SK-N-SH (cell line): ENCODE measurements around the gene NOL4L. TPM values are rescaled to one million over a fixed set of nuclear protein-coding genes. Genes with fewer than 3 reads are reported as not detected.

Experiments used
- CTCF ChIA-PET: fragments of 300-600, 350-600 bp; formaldehyde crosslinking; extraction: SDS; loops from one replicate; lab custom pipeline; 2021; lab: Yijun Ruan, JAX
- POLR2A ChIA-PET: fragments of 350-600 bp; sonication (Branson Sonifier 250); formaldehyde crosslinking; extraction: SDS; loops from one replicate; lab custom pipeline; 2020; ENCODE audit warnings: antibody characterized with exemption, inconsistent platforms; lab: Yijun Ruan, JAX
- DNase-seq: peaks from one replicate; pipeline ENCODE4 v3.0.0; 2012
- H2AFZ ChIP-seq: fragments of 200-600 bp; sonication (generic); 2 replicates; pipeline ENCODE4 v1.8.1; 2016; ENCODE audit warnings: antibody characterized with exemption, mild to moderate bottlenecking, low read depth
- H3F3A ChIP-seq: fragments of 200-600 bp; sonication (generic); replicated peaks from 2 replicates; pipeline ENCODE3; 2016; ENCODE audit warnings: antibody characterized with exemption, mild to moderate bottlenecking; ENCODE audit not compliant: insufficient read depth
- H3K27ac ChIP-seq, 2 experiments: fragments of 200-500 bp in 1 of 2; fragments of 200-600 bp in 1 of 2; sonication (Bioruptor generic) in 1 of 2; sonication (generic), shearing (Covaris generic) in 1 of 2; 2 replicates each; pipeline versions ENCODE4 v1.5.1 to v1.6.1; 2014 to 2016; ENCODE audit warnings: low read depth in 2 of 2, inconsistent platforms in 1 of 2, low read length in 1 of 2, mild to moderate bottlenecking in 1 of 2, mixed read lengths in 1 of 2
- H3K27me3 ChIP-seq: fragments of 200-600 bp; sonication (generic), shearing (Covaris generic); 2 replicates; pipeline ENCODE4 v1.6.1; 2016; ENCODE audit warnings: mixed run types; ENCODE audit not compliant: insufficient read depth
- H3K36me3 ChIP-seq, 2 experiments: fragments of 200-500 bp in 1 of 2; fragments of 200-600 bp in 1 of 2; sonication (Bioruptor generic) in 1 of 2; sonication (generic) in 1 of 2; replicated peaks in 1 of 2; 2 replicates each; pipeline versions ENCODE3 to v1.5.1; 2014 to 2016; ENCODE audit warnings: low read length in 1 of 2, mild to moderate bottlenecking in 1 of 2; ENCODE audit not compliant: insufficient read depth in 2 of 2, control insufficient read depth in 1 of 2
- H3K4me1 ChIP-seq, 2 experiments: fragments of 200-500 bp in 1 of 2; fragments of 200-600 bp in 1 of 2; sonication (Bioruptor generic) in 1 of 2; sonication (generic), shearing (Covaris generic) in 1 of 2; 2 replicates each; pipeline versions ENCODE4 v1.5.1 to v1.6.1; 2014 to 2016; ENCODE audit warnings: low read depth in 1 of 2, low read length in 1 of 2, mixed run types in 1 of 2; ENCODE audit not compliant: insufficient read depth in 2 of 2, control insufficient read depth in 1 of 2
- H3K4me2 ChIP-seq: fragments of 200-600 bp; sonication (generic), shearing (Covaris generic); 2 replicates; pipeline ENCODE4 v1.6.1; 2017; ENCODE audit warnings: mixed run types
- H3K4me3 ChIP-seq, 2 experiments: fragments of 200-500 bp in 1 of 2; fragments of 200-600 bp in 1 of 2; sonication (Bioruptor generic) in 1 of 2; sonication (generic), shearing (Covaris generic) in 1 of 2; 2 replicates each; pipeline versions ENCODE4 v1.5.1 to v1.8.1; 2014 to 2016; ENCODE audit warnings: low read depth in 2 of 2, inconsistent platforms in 1 of 2, low read length in 1 of 2, mild to moderate bottlenecking in 1 of 2, mixed read lengths in 1 of 2, moderate library complexity in 1 of 2
- H3K79me2 ChIP-seq: fragments of 200-600 bp; sonication (generic); 2 replicates; pipeline ENCODE4 v1.8.1; 2017; ENCODE audit warnings: mild to moderate bottlenecking; ENCODE audit not compliant: insufficient read depth
- H3K9ac ChIP-seq: fragments of 200-600 bp; sonication (generic); 2 replicates; pipeline ENCODE4 v1.6.1; 2017; ENCODE audit warnings: mixed run types
- H3K9me2 ChIP-seq: fragments of 200-600 bp; sonication (generic); 2 replicates; pipeline ENCODE4 v1.6.1; 2017; ENCODE audit warnings: mixed run types
- H3K9me3 ChIP-seq: fragments of 200-600 bp; sonication (generic); 2 replicates; pipeline ENCODE4 v1.6.1; 2017; ENCODE audit warnings: mixed run types, mild to moderate bottlenecking, moderate library complexity
- H4K20me1 ChIP-seq: fragments of 200-600 bp; sonication (generic); 2 replicates; pipeline ENCODE4 v1.6.1; 2017; ENCODE audit warnings: mild to moderate bottlenecking, mixed run types; ENCODE audit not compliant: insufficient read depth
- EP300 ChIP-seq, 2 experiments: IDR thresholded peaks; 2 replicates each; pipeline versions ENCODE4 v1.4.0 to v1.6.1; 2012; ENCODE audit warnings: borderline replicate concordance in 1 of 2, low read depth in 1 of 2, low read length in 1 of 2
- EZH2phosphoT487 ChIP-seq: fragments of 200-600 bp; sonication (generic); IDR thresholded peaks from 2 replicates; pipeline ENCODE4 v1.6.1; 2017; ENCODE audit warnings: low read depth, mixed run types, mild to moderate bottlenecking, antibody characterized with exemption, moderate library complexity, borderline replicate concordance
- JUND ChIP-seq: IDR thresholded peaks from 2 replicates; pipeline ENCODE4 v1.4.0; 2012
- MEF2A ChIP-seq: IDR thresholded peaks from 2 replicates; pipeline ENCODE4 v1.4.0; 2012; ENCODE audit warnings: low read depth, borderline replicate concordance
- MXI1 ChIP-seq: IDR thresholded peaks from 2 replicates; pipeline ENCODE4 v1.6.1; 2012; ENCODE audit warnings: mild to moderate bottlenecking, low read depth, low read length, improper control_type of control experiment
- NRF1 ChIP-seq: IDR thresholded peaks from 2 replicates; pipeline ENCODE4 v1.6.1; 2012; ENCODE audit warnings: low read depth, mild to moderate bottlenecking, low read length
- POLR2AphosphoS5 ChIP-seq: IDR thresholded peaks from 2 replicates; pipeline ENCODE4 v1.6.1; 2012; ENCODE audit warnings: low read depth, low read length
- RAD21 ChIP-seq: IDR thresholded peaks from 2 replicates; pipeline ENCODE4 v1.6.1; 2012; ENCODE audit warnings: mild to moderate bottlenecking, low read length
- RCOR1 ChIP-seq: fragments of 150-350 bp; IDR thresholded peaks from 2 replicates; pipeline ENCODE4 v1.6.1; 2017; ENCODE audit warnings: antibody characterized with exemption, low read length
- RXRA ChIP-seq: IDR thresholded peaks from 2 replicates; pipeline ENCODE4 v1.4.0; 2012; ENCODE audit warnings: low read depth, mild to moderate bottlenecking, borderline replicate concordance
- TCF12 ChIP-seq: IDR thresholded peaks from 2 replicates; pipeline ENCODE4 v1.4.0; 2012
- YY1 ChIP-seq: IDR thresholded peaks from 2 replicates; pipeline ENCODE4 v1.4.0; 2012; ENCODE audit warnings: low read depth, mild to moderate bottlenecking
- WGBS: methylation state at CpG from one replicate; pipeline ENCODE4 v1.1.6; 2017; ENCODE audit warnings: low lambda C conversion rate; 5-methylcytosine and 5-hydroxymethylcytosine counted together
- polyA plus RNA-seq, 3 experiments: library from polyadenylated mRNA; depleted of rRNA; stranded (reverse); fragments of >200 nt; gene quantifications; 2 replicates each; pipeline ENCODE4 v1.2.3, GENCODE V29; 2012
- TF ChIP-seq, protein P1 (sequence below): IDR thresholded peaks from 2 replicates; pipeline ENCODE4 v1.6.1; 2012; ENCODE audit warnings: mild to moderate bottlenecking, low read depth, low read length, moderate library complexity
- TF ChIP-seq, protein P2 (sequence below): IDR thresholded peaks from 2 replicates; pipeline ENCODE4 v1.4.0; 2012; ENCODE audit warnings: low read depth, borderline replicate concordance
- TF ChIP-seq, protein P3 (sequence below): fragments of 150-350 bp; IDR thresholded peaks from 2 replicates; pipeline ENCODE4 v1.6.1; 2016; ENCODE audit warnings: mild to moderate bottlenecking, low read depth, low read length
- TF ChIP-seq, protein P4 (sequence below): IDR thresholded peaks from 2 replicates; pipeline ENCODE4; 2012
- TF ChIP-seq, protein P5 (sequence below): fragments of 150-350 bp; IDR thresholded peaks from 2 replicates; pipeline ENCODE4 v1.6.1; 2017; ENCODE audit warnings: antibody characterized with exemption, low read length, low read depth, borderline replicate concordance

Gene NOL4L
- polyA plus RNA-seq, 1 of the 3 experiments (the other 2 are of a cell fraction) = 14.3 TPM

DNA sequence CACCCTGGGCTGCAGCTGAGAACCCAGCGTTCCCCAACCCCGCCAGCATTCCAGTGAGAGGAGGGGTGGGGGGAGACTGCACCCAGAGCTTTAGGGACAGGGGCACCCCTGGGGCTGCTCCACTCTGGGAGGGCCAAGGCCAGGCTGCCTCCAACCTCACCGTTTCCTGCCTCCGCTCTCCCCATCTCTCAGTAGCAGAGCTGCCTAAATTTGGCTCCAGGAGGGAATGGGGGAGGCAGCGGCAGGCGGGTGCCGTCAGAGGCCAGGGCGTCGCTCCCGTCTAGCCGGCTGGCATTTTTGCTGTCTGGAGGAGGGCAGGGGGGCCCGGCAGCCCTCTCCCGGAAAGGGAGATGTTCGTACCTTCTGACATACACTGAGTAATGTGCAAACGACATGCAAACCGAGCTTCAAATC lies 46.6 kb downstream of the NOL4L start:
- Histone ChIP-seq H3K36me3 (no peaks in the 10 kb centered on the region), H3K9me3 (no peaks in the 10 kb centered on the region), H3F3A (no peaks in the 10 kb centered on the region), H3K9me2 (no peaks in the 10 kb centered on the region), H3K9ac (no peak overlapping the region), H3K4me1 (peaks cover 0 to 48% of the 10 kb centered on the region in 2 experiments; a peak in 1 of 4 replicates), H3K4me3 (no peak overlapping the region), H3K4me2 (no peak overlapping the region), H3K27me3 (no peaks in the 10 kb centered on the region; the same call in 1 of the 2 replicates), H3K79me2 (no peaks in the 10 kb centered on the region), H2AFZ (no peak overlapping the region), H4K20me1 (no peaks in the 10 kb centered on the region), H3K27ac (peak overlapping the region in 1 of 2 experiments; percentile 65; a peak in 2 of 4 replicates)
- POLR2A ChIA-PET = no interaction called here
- no peak for DNase-seq
- CTCF ChIA-PET = interaction anchor here (1.0 to 5.6 kb wide), 2 partner anchors 16 kb away, joined by 3 to 30 read pairs; no protein-coding TSS in a partner anchor
- no peak for TF ChIP-seq EZH2phosphoT487
- no peak for TF ChIP-seq EP300 (IDR thresholded peaks at IDR 0.05; ENCODE audit: borderline replicate concordance in 1 of 2, low read depth in 1 of 2, low read length in 1 of 2)
- TF ChIP-seq RAD21 = no peak
- no peak for TF ChIP-seq MEF2A
- TF ChIP-seq NRF1 = no peak
- TF ChIP-seq, protein P1, sequence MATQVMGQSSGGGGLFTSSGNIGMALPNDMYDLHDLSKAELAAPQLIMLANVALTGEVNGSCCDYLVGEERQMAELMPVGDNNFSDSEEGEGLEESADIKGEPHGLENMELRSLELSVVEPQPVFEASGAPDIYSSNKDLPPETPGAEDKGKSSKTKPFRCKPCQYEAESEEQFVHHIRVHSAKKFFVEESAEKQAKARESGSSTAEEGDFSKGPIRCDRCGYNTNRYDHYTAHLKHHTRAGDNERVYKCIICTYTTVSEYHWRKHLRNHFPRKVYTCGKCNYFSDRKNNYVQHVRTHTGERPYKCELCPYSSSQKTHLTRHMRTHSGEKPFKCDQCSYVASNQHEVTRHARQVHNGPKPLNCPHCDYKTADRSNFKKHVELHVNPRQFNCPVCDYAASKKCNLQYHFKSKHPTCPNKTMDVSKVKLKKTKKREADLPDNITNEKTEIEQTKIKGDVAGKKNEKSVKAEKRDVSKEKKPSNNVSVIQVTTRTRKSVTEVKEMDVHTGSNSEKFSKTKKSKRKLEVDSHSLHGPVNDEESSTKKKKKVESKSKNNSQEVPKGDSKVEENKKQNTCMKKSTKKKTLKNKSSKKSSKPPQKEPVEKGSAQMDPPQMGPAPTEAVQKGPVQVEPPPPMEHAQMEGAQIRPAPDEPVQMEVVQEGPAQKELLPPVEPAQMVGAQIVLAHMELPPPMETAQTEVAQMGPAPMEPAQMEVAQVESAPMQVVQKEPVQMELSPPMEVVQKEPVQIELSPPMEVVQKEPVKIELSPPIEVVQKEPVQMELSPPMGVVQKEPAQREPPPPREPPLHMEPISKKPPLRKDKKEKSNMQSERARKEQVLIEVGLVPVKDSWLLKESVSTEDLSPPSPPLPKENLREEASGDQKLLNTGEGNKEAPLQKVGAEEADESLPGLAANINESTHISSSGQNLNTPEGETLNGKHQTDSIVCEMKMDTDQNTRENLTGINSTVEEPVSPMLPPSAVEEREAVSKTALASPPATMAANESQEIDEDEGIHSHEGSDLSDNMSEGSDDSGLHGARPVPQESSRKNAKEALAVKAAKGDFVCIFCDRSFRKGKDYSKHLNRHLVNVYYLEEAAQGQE = no peak
- TF ChIP-seq, protein P2, sequence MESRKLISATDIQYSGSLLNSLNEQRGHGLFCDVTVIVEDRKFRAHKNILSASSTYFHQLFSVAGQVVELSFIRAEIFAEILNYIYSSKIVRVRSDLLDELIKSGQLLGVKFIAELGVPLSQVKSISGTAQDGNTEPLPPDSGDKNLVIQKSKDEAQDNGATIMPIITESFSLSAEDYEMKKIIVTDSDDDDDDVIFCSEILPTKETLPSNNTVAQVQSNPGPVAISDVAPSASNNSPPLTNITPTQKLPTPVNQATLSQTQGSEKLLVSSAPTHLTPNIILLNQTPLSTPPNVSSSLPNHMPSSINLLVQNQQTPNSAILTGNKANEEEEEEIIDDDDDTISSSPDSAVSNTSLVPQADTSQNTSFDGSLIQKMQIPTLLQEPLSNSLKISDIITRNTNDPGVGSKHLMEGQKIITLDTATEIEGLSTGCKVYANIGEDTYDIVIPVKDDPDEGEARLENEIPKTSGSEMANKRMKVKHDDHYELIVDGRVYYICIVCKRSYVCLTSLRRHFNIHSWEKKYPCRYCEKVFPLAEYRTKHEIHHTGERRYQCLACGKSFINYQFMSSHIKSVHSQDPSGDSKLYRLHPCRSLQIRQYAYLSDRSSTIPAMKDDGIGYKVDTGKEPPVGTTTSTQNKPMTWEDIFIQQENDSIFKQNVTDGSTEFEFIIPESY = no peak
- no peak for TF ChIP-seq JUND
- no peak for TF ChIP-seq TCF12
- no peak for TF ChIP-seq RCOR1
- TF ChIP-seq, protein P3, sequence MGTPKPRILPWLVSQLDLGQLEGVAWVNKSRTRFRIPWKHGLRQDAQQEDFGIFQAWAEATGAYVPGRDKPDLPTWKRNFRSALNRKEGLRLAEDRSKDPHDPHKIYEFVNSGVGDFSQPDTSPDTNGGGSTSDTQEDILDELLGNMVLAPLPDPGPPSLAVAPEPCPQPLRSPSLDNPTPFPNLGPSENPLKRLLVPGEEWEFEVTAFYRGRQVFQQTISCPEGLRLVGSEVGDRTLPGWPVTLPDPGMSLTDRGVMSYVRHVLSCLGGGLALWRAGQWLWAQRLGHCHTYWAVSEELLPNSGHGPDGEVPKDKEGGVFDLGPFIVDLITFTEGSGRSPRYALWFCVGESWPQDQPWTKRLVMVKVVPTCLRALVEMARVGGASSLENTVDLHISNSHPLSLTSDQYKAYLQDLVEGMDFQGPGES = no peak
- no peak for TF ChIP-seq RXRA
- TF ChIP-seq, protein P4, sequence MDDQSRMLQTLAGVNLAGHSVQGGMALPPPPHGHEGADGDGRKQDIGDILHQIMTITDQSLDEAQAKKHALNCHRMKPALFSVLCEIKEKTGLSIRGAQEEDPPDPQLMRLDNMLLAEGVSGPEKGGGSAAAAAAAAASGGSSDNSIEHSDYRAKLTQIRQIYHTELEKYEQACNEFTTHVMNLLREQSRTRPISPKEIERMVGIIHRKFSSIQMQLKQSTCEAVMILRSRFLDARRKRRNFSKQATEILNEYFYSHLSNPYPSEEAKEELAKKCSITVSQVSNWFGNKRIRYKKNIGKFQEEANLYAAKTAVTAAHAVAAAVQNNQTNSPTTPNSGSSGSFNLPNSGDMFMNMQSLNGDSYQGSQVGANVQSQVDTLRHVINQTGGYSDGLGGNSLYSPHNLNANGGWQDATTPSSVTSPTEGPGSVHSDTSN = no peak
- TF ChIP-seq, protein P5, sequence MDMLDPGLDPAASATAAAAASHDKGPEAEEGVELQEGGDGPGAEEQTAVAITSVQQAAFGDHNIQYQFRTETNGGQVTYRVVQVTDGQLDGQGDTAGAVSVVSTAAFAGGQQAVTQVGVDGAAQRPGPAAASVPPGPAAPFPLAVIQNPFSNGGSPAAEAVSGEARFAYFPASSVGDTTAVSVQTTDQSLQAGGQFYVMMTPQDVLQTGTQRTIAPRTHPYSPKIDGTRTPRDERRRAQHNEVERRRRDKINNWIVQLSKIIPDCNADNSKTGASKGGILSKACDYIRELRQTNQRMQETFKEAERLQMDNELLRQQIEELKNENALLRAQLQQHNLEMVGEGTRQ = no peak
- TF ChIP-seq YY1 = no peak
- TF ChIP-seq MXI1 = no peak
- TF ChIP-seq POLR2AphosphoS5 = no peak
- 69% methylated on average over 10 of the region's 16 CpGs for WGBS
